Suprapubic skin (tissue), 4 donors: ENCODE measurements around the gene ANKRD42. TPM values are rescaled to one million over a fixed set of nuclear protein-coding genes. Genes with fewer than 3 reads are reported as not detected.

Source experiments
- DNase-seq, 2 donors: peaks; one replicate each; pipeline ENCODE4 v3.0.0-alpha.2; 2019; ENCODE audit warnings: low spot score in 2 of 2
- H3K27ac ChIP-seq: fragments of 200-600 bp; sonication (generic); one replicate; pipeline ENCODE4 v1.5.1; 2019
- H3K27me3 ChIP-seq: fragments of 200-600 bp; sonication (generic); one replicate; pipeline ENCODE4 v1.5.1; 2019
- H3K36me3 ChIP-seq: fragments of 200-600 bp; sonication (generic); one replicate; pipeline ENCODE4 v1.5.1; 2019
- H3K4me1 ChIP-seq: fragments of 200-600 bp; sonication (generic); one replicate; pipeline ENCODE4 v1.5.1; 2019
- H3K4me3 ChIP-seq: fragments of 200-600 bp; sonication (generic); one replicate; pipeline ENCODE4 v1.5.1; 2019; ENCODE audit warnings: mild to moderate bottlenecking
- H3K9me3 ChIP-seq: fragments of 200-600 bp; sonication (generic); one replicate; pipeline ENCODE4 v1.5.1; 2019
- CTCF ChIP-seq, 2 donors: fragments of 200-600 bp in 1 of 2; fragments of 450-650 bp in 1 of 2; sonication (generic) in 1 of 2; IDR thresholded peaks; one replicate each; pipeline ENCODE4 v1.5.1; 2016 to 2019; ENCODE audit warnings: antibody characterized with exemption in 2 of 2, mild to moderate bottlenecking in 1 of 2, moderate library complexity in 1 of 2
- EP300 ChIP-seq: sonication (generic); formaldehyde crosslinking; IDR thresholded peaks from one replicate; pipeline ENCODE4 v1.6.1; 2017; ENCODE audit warnings: antibody characterized with exemption
- POLR2A ChIP-seq, 2 donors: fragments of 450-650 bp; IDR thresholded peaks; one replicate each; pipeline ENCODE4 v1.6.1; 2017; ENCODE audit warnings: antibody characterized with exemption in 2 of 2, mild to moderate bottlenecking in 2 of 2, moderate library complexity in 2 of 2
- POLR2AphosphoS5 ChIP-seq, 3 donors: sonication (generic); formaldehyde crosslinking; IDR thresholded peaks; one replicate each; pipeline ENCODE4 v1.6.1; 2017; ENCODE audit warnings: antibody characterized with exemption in 3 of 3
- WGBS: methylation state at CpG from one replicate; pipeline ENCODE4 v1.1.5; 2018; 5-methylcytosine and 5-hydroxymethylcytosine counted together
- total RNA-seq, 4 donors: library from RNA; depleted of rRNA; stranded (reverse); fragments of >200 nt; gene quantifications; one replicate each; pipeline ENCODE4 v1.1.0, GENCODE V29; 2016

Gene ANKRD42
- total RNA-seq, 4 donors from 2014 or later: 7.2 to 12.6 (median 10.5) TPM

- H3K27me3 ChIP-seq: no peaks in the 10 kb centered on the region
- H3K27ac ChIP-seq: no peak overlapping the region
- TF ChIP-seq POLR2A (IDR thresholded peaks at IDR 0.05): no peak
- no peak for TF ChIP-seq EP300
- TF ChIP-seq CTCF (IDR thresholded peaks at IDR 0.05): no peak
- TF ChIP-seq POLR2AphosphoS5 (IDR thresholded peaks at IDR 0.05): no peak
- H3K4me3 ChIP-seq: no peak overlapping the region
- H3K9me3 ChIP-seq: no peaks in the 10 kb centered on the region
- WGBS: 50% methylated on average over 2 of the region's 2 CpGs
- peaks cover 97% of the 10 kb centered on the region for H3K36me3 ChIP-seq
- no peaks in the 10 kb centered on the region for H3K4me1 ChIP-seq
- DNase-seq: no peak
Measured at GRCh38 chr11:83181815-83182214, 11.7 kb upstream of the ANKRD42 start.

GRCh38 chr11:83185767-83186166 lies 7.7 kb upstream of the ANKRD42 start:
- H3K9me3 ChIP-seq: no peaks in the 10 kb centered on the region
- no peak for DNase-seq
- 84% methylated on average over 1 of the region's 1 CpG for WGBS
- no peaks in the 10 kb centered on the region for H3K27me3 ChIP-seq
- no peaks in the 10 kb centered on the region for H3K4me1 ChIP-seq
- no peak overlapping the region for H3K27ac ChIP-seq
- H3K4me3 ChIP-seq: no peak overlapping the region
- H3K36me3 ChIP-seq: peaks cover 80% of the 10 kb centered on the region
- TF ChIP-seq CTCF (IDR thresholded peaks at IDR 0.05): no peak
- no peak for TF ChIP-seq POLR2AphosphoS5 (IDR thresholded peaks at IDR 0.05)
- TF ChIP-seq EP300: no peak
- TF ChIP-seq POLR2A (IDR thresholded peaks at IDR 0.05): no peak

- H3K36me3 ChIP-seq: peaks cover 80% of the 10 kb centered on the region
- H3K27me3 ChIP-seq: no peaks in the 10 kb centered on the region
- TF ChIP-seq CTCF (IDR thresholded peaks at IDR 0.05): no peak
- TF ChIP-seq POLR2AphosphoS5 (IDR thresholded peaks at IDR 0.05): no peak
- TF ChIP-seq POLR2A (IDR thresholded peaks at IDR 0.05): no peak
- no peak for TF ChIP-seq EP300
- H3K4me3 ChIP-seq: no peak overlapping the region
- peaks cover 10% of the 10 kb centered on the region for H3K4me1 ChIP-seq
- no peaks in the 10 kb centered on the region for H3K9me3 ChIP-seq
- 84% methylated on average over 4 of the region's 4 CpGs for WGBS
- H3K27ac ChIP-seq: no peak overlapping the region
- no peak for DNase-seq
Measured at GRCh38 chr11:83187465-83187864, 6.0 kb upstream of the ANKRD42 start.

- WGBS: 97% methylated on average over 5 of the region's 5 CpGs
- no peak for TF ChIP-seq EP300
- TF ChIP-seq CTCF (IDR thresholded peaks at IDR 0.05): no peak
- TF ChIP-seq POLR2A (IDR thresholded peaks at IDR 0.05): no peak
- no peaks in the 10 kb centered on the region for H3K9me3 ChIP-seq
- H3K4me3 ChIP-seq: no peak overlapping the region
- no peak for DNase-seq
- no peaks in the 10 kb centered on the region for H3K27me3 ChIP-seq
- no peak overlapping the region for H3K27ac ChIP-seq
- H3K4me1 ChIP-seq: peaks cover 32% of the 10 kb centered on the region
- H3K36me3 ChIP-seq: peaks cover 40% of the 10 kb centered on the region
Measured at GRCh38 chr11:83191491-83191890, 2.0 kb upstream of the ANKRD42 start.

- H3K27me3 ChIP-seq: no peaks in the 10 kb centered on the region
- no peaks in the 10 kb centered on the region for H3K9me3 ChIP-seq
- H3K27ac ChIP-seq: no peak overlapping the region
- 81% methylated on average over 11 of the region's 11 CpGs for WGBS
- H3K4me3 ChIP-seq: peak overlapping the region; percentile 87
- peaks cover 36% of the 10 kb centered on the region for H3K4me1 ChIP-seq
- no peak for DNase-seq
- no peak for TF ChIP-seq POLR2AphosphoS5 (IDR thresholded peaks at IDR 0.05)
- TF ChIP-seq EP300: no peak
- no peak for TF ChIP-seq CTCF (IDR thresholded peaks at IDR 0.05)
- no peak for TF ChIP-seq POLR2A (IDR thresholded peaks at IDR 0.05)
- H3K36me3 ChIP-seq: peaks cover 36% of the 10 kb centered on the region
Measured at GRCh38 chr11:83191986-83192385, 1.5 kb upstream of the ANKRD42 start.
